Tibial nerve (tissue), 3 donors: ENCODE results near the gene COL8A1.

Source experiments
- CTCF ChIP-seq, 5 experiments: fragments of 200-600 bp in 3 of 5; fragments of 450-650 bp in 2 of 5; sonication (generic) in 3 of 5; IDR thresholded peaks; one replicate each; pipeline ENCODE4 v1.5.1; 2016 to 2019; ENCODE audit warnings: antibody characterized with exemption in 5 of 5, mild to moderate bottlenecking in 3 of 5, moderate library complexity in 2 of 5
- POLR2A ChIP-seq, 2 donors: fragments of 450-650 bp; IDR thresholded peaks; one replicate each; pipeline ENCODE4 v1.6.1; 2017; ENCODE audit warnings: antibody characterized with exemption in 2 of 2, mild to moderate bottlenecking in 2 of 2, moderate library complexity in 2 of 2

GRCh38 chr3:99751649-99752048 lies 113.3 kb downstream of the COL8A1 start:
- no peak for TF ChIP-seq CTCF (IDR thresholded peaks at IDR 0.05)
- TF ChIP-seq POLR2A (IDR thresholded peaks at IDR 0.05) = no peak
